NCI-H1930 (cell line): ENCODE data around the gene CIBAR2.

Experiments used
- DNase-seq, 2 experiments: peaks; one replicate each; lab custom pipeline; 2025; lab: John Stamatoyannopoulos, UW

The CIBAR2 gene

DNA sequence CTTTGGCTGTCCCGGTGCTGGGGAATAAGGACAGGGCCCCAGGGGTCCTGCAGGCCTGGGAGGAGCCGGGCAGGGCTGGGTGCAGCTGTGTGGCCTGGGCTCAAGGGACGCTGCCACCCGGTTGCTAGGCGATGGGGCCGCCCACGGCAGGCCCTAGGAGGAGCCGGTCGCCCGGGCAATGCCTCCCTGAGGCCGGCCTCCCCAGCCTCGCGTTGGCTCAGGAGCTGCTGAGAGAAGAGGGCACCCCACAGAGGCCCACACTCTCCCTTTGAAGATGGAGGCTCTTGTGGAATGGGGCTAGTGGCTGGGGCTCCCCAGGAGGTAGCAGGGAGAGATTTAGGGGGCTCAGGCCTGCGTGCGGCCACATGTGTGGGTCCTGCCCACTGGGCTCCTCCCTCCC is at the start of gene CIBAR2:
CIBAR2 (minus strand) TSS at position 109 of the 400 bp plus-strand sequence. CDS start 120 bp downstream, outside the sequence.
- peak; percentile 20 to 34 for DNase-seq

DNA sequence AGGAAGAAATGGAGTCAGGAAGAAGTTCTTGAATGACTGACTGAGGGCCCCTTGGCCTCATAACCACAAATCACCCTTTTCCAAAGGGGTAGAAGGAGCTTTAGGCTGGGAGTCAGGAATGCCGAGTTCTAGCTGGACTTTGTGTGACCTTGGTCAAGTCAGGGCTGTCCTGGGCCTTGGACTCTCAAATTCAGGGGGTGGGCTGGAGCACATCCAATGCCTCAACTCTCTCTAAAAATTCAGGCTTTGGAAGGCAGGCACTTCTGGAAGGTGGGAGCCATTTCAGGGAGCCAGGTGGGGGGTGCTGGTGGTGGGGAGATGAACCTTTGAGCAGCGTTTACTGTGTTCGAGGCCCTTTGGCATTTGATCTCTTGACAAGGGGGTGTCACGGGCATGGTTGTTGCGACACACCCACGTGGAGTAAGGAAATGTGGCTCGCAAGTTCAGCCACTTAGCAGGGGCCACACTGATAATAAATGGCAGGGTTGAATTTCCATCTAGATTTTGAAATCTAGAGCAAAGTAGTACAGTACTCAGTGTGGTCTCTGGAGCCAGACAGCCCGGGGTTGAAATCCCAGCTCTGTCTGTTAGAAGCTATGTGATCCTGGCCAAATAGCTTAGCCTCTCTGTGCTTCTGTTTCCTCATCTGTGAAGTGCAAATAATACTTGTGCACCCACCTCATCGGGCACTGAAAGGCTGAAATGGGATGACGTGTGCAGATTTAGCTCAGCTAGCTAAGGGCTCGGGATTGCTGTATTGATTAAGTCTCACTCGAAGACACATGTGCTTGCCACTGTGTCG is 47.1 kb upstream of the CIBAR2 start:
- DNase-seq: no peak

DNA sequence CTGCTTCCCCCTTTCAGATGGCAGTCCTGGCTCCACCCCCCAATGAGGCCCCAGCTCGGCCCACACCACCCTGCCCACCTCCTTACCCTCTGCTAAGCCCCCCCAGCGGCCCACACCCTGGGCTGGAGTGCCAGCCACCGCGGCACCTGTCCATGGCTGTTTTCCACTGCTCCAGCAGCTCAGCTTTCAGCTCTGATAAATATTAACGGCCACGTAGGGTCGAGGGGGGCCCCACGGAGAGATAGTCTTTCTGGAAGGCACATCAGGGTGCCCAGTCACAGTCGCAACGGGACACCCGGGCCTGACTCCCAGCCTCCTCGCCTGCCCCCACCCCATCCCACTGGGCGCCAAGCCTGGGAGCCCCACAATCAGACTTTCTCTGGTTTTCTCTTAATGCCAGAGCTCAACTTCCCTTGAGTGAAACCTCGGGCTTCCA is 46.5 kb upstream of the CIBAR2 start:
- DNase-seq: no peak

DNA sequence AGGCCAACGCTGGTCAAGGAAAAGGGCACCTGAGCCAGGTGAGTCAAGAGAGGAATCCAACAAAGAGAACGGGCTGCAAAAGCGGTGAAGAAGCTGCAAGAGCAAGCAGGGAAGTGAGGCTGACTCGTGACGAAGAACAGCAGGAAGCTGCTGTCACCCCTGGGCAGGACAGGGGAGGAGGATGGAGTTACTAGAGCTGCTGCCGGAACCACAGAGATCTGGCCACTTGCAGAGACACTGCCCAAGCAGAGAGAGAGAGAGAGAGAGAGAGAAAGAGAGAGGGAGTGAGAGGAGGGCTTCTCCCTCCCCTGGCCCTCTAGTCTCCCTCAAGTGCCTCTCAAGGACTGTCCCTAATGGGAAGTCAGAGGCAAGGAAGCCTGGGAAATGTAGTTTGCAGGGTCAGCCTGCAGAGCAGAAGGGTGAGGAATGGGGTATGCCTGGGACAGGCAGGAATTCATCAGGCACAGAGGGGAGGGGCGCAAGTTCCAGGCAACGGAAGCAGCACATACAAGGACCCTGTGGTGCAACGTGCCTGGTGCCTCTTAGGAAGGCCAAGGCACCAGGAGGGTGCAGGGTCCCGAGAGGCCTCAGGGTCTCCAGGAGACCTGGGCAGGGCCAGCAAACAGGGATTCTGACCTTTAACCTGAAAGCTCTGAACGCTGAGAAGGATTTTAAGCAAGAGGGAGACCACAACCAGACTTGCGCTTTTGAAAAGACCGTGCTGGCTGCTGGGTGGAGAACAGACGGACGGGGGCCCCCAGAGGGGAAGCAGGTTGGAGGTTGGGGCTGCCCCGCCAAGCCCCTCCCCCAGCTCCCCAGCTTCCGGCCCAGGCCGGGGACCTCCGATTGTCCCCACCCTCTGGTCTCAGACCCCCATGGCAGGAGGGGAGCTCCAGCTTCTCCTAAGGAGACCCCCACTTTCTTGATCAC is 45.8 kb upstream of the CIBAR2 start:
- no peak for DNase-seq

DNA sequence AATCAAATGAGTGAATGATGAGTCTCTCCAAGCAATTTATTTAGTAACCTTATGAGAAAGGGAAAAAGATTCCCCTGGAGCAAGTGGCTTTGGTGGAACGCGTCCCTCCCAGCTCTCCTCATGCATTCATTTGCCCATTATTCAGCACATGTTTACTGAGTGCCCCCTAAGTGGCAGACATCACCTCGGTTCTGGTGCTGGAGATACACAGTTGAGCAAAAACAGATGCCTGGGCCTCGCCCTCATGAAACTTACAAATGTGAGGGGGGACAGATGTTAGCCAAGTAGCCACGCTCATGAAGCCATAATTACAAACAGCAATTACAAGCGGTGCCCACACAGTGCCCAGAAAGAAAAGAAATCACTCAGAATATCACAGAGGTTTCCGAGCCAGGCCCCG is 45.1 kb upstream of the CIBAR2 start:
- DNase-seq: no peak

DNA sequence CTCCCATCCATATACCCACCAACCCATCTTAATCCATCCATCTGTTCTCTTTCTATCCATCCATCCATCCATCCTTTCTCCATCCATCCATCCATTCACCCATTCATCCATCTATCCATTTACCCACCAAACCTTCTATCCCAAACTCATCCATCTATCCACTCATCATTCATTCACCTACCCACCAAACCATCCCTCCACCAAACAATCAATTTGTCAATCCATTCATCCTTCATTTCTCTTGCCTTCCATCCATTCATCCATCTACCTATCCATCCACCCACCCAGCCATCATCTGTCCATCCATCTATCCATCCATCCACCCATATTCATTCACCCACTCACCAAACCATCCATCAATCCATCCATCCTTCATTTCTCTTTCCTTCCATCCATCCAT is 44.6 kb upstream of the CIBAR2 start:
- DNase-seq: no peak

DNA sequence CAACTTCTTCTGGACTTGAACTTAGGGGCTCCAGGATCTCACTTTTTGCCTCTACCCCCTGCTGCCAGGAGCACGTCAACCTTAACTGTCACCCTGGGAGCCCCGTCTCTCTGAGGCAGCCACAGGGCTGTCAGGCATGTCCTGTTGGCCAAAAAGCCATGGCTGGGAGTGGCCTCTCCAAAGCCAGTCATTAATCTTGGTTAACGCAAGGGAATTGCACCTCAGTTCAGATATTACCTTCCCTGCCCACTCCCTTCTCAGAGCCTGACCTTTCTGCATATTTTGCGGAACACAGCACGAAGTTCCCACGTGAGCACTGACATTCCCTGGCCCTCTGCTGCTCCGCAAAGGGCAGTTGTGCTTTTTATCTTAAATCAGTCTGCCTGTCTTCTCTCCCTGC is 44.2 kb upstream of the CIBAR2 start:
- DNase-seq: no peak

DNA sequence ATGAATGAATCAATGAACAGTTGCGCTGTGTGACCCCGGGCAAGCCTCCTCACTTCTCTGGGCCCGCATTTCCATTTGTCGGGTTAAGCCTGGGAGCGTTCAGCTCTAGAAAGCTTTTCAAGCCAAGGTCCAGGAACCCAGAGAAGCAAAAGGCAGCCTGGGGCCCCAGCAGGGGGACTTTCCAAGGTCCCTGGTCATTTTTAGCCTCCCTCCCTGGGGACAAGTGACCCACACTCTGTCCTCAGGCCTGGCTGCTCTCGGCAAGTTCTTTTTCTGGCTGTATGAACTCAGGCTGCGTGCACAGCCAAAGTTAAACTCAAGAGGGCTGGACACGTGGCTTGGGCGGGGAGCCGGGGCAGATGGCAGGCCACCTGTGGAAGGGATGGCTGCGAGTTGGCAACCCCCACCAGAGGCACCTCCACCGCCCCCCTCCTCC is 41.4 kb upstream of the CIBAR2 start:
- no peak for DNase-seq

DNA sequence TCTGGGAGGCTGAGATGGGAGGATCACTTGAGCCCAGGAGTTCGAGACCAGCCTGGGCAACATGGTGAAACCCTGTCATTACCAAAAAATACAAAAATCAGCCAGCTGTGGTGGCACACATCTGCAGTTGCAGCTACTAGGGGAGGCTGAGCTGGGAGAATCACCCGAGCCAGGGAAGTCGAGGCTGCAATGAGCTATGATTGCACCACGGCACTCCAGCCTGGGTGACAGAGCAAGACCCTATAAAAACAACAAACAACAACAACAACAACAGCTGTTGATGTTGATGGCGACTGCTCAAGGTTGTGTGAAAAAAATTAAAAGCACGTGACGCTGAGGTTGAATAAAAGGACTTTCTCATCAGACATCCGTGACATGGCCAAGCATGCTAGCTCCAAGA is 40.8 kb upstream of the CIBAR2 start:
- no peak for DNase-seq

DNA sequence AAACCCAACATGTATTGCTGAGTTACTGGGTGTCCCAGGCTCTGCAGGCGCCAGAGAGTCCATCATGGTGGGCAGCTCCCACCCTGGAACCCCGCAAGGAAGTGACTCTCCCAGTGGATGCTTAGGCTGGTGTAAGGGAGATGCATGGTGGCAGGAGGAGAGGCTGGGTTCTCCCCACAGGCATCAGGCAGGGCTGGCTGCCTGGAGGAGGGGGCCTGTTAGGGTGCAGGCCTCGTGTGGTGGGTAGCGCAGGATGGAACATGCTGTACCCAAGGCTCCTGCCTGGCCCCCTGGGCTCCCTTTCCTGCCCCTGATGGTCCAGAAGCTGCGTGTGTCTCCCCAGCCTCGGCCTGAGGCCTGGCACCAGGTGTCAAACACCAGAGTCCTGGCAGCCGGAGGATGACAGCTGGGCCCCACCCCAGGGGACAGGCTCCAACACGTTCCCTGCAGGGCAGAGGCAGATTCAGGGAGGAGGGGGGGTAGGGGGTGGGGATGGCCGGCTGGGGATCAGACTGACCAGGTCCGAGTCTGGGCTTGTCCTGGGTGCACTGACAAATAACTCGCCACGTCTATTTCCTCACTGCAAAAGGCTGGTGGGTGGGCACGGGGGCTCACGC is 40.2 kb upstream of the CIBAR2 start:
- no peak for DNase-seq

DNA sequence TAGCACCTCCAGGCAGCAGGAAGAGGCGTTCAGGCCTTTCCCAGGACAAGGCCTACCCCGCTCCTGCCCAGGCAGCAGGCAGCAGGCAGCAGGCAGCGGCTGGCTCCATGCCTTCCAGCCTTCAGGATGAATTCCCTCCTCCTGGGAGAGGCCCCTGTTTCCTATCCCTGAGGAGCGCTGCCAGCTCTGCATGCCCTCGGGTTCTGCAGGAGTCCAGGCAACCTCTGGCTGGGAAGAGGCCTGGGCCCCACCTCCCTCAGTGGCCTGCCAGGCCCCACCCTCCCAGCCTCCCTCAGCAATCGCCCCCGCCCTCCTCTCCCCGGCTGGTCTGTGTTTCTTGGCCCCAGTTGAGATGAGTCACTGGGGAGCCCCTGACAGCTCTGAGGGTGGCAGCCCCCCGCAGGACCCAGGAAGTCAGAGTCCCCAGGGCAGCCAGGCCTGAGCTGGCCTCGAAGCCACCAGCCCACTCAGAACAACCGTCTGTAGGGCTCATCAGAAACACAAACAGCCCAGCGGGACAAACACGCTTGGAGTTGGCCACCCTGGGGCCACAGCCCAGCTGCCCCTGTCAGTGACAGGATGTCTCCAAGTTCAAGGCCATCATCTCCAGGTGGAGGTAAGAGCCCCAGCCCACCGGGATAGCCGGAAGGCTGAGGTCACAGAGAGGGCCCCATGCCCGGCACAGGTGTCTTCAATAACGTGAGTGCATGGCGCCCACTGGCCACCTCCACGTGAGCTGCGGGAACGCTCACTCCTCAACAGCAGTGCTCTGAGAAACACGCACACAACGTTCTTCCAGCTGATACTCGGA is 39.5 kb upstream of the CIBAR2 start:
- no peak for DNase-seq

DNA sequence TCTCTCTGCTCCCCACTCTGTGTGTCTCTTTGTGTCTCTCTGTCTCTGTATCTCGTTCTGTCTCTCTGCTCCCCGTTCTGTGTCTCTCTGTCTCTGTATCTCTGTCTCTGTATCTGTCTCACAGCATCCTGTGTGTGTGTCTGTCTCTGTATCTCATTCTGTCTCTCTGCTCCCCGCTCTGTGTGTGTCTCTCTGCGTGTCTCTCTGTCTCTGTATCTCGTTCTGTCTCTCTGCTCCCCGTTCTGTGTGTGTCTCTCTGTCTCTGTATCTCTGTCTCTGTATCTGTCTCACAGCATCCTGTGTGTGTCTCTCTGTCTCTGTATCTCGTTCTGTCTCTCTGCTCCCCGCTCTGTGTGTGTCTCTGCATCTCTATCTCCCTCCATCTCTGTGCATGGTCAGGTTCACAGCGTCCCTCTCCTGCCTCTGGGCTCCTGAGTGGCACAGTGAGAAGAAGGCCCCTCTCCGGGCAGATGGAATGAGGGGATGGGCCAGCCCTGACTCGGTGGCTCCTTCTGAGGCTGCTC is 38.9 kb upstream of the CIBAR2 start:
- DNase-seq: no peak

DNA sequence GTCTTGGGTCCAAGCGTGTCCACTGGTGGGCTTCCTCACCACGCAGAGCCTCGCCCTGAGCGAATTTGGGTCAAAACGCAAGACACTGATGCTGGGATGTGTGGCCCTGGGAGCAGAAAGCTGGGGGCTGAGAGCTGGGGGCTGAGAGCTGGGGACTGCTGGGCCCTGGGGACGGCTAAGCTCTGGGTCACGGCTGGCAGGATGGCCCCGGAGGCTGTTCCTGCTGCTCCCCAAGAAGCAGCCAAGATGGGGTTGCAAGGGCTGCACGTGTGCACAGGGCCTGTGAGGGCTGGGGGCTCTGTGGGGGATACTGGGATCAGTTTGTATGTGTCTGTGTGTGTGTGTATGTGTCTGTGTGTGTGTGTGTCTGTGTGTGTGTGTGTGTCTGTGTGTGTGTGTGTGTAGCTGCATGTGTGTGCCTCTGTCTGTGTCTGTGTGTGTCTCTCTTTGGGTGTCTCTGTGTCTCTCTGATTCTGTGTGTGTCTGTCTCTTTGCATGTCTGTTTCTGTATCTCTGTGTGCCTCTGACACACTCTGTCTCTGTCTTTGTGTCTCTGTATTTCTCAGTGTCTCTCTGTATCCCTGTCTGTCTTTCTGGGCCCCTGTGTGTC is 38.2 kb upstream of the CIBAR2 start:
- no peak for DNase-seq

DNA sequence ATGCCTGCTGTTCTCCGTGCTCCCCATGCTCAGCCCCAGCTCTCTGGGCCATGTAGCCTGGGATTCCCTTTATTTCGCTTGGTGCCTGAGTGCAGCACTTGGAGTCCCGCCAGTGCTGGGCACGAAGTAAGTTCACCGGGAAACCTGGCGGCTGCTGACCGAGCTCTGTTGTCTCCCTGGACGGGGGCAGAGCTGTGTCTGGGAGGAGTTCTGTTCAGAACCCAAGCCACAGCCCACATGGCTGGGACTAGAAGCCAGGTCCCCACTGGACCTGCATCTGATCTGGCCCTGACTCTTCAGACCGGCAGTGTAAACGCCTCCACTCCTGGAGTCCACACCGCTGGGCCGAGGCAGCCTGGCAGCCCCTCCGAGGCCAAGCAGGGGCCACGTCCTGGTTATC is 37.5 kb upstream of the CIBAR2 start:
- no peak for DNase-seq

DNA sequence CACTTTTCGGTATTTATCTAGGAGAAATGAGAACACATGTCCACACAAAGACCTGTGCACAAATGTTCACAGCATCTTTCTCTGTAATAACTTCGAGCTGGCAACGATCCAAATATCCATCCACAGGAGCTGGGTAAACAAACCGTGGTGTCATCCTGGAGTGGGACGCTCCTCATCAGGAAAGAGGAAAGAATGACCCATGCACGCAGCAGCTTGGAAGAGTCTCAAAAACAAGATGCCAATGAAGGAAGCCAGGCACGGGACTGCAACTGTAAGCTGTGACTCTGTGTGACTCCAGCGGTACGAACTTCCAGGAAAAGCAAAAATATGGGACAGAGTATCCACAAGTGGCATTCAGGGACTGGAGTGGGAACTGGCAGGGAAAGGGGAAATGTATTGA is 36.7 kb upstream of the CIBAR2 start:
- no peak for DNase-seq

DNA sequence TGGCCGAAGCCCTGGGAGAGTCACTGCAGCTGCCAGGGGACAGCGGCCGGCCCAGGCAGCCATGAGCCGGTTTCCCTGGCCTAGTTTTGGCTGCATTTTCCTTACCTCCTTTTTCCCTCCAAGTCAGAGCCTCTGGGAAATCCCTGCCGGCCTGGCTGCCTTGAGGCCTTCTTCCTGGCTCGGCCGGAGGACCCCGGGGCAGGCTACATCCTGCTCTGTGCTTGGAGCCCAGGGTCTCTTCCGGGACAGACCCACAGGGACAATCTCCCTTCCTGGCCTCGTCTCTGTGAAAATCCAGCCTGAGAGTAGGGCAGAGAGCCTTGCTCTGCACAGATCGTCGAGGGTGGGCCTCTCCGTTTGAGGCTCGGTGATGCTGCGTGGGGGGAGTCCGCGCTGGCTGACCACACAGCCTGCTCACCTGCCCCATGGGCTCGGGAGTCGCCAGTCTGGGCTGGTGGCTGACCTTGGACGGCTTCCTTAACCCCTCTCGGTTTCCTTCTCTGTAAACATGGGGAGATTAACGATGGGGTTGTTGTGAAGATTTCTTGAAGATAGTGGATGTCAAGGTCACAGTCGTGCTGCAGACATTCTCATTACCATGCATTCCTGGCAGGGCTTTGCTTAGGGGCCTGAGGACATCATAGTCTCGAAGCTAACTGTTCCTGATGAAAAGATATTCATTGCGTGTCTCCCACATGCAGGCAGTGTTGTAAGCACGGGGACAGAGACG is 34.8 kb upstream of the CIBAR2 start:
- DNase-seq: no peak

DNA sequence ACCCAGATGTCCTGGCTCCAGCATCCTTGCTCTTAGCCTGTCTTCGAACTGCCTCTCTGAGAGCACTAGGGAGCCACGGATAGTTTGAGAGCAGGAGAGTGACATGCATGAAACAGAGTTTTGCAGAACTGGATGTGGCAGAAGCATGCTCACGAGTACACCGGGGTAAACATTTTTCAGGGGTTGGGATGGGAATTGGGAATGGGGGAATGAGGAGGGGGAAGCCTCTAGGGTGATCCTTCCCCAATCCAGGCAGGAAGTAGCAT is 34.2 kb upstream of the CIBAR2 start:
- no peak for DNase-seq

DNA sequence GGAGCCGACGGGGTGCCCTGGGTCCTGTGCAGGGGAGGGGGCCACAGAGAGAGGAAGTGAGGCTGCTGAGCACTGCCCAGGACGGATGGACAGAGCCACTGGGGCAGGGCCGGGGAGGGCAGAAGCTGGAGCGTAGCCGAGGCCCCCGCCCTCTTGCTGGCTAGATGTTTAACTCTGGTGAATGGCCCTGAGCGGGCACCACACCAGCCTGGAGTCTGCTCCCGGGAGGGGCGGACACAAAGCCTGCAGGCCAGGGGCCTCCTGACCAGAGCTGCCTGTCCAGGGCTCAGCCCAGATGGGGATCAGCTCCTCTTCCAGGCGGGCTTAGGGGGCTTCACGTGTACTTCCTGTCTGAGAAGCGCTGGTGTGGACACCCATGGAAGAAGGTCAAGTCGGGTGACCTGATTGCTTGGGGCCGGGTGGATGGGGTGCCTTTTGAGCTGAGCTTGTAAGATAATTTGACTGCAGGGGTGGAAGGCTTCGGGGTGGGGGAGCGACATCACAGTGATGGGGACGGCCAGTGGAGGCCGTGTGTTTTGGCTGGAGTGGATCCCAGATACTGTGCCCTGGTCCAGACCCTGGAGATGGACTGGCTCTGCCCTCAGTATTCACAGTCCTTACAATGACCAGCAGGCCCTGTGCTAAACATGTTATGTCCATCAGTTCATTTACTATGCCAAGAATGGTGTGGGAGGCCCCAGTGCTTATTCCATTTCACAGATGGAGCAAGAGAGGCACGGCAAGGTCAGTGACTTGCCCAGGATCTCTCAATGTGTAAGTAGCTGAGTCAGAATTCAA is 33.7 kb upstream of the CIBAR2 start:
- no peak for DNase-seq

DNA sequence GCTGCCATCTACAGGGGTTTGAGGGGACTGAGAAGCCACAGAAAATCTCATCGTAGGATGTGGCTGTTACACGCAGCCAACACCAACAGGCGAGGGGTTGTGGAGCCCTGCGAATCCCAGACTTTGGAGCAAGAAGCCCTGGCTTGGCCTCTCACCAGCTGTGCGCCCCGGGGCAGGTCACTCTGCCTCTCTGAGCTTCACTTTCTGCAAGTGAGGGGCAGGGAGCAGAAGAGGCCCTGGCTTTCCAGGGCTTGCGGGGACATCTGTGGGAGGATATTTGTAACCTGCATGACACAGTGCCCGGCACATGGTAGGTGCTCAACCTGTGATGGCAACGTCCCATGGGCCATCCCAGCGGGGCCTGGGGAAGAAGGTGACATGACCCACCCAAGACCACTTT is 32.9 kb upstream of the CIBAR2 start:
- no peak for DNase-seq
